Activated naive CD8-positive, alpha-beta T cell treated with anti-CD3 and anti-CD28 coated beads, Interleukin-2, amount 10 ng/mL, durations not matched to agents 7 days and 5 days (primary cell): ENCODE measurements around the gene GUCY1A2. TPM values are rescaled to one million over a fixed set of nuclear protein-coding genes. Genes with fewer than 3 reads are reported as not detected.

Experiments
- ATAC-seq: fragments of 150-1000 bp; cut with Tn5 transposase; one replicate; pipeline ENCODE4 v1.10.0; 2021; ENCODE audit warnings: low read depth, moderate library complexity
- POLR2A ChIA-PET: fragments of 350-600 bp; sonication (Branson Sonifier 250); formaldehyde crosslinking; loops from one replicate; lab custom pipeline; 2021; ENCODE audit warnings: antibody characterized with exemption; lab: Charles Lee
- DNase-seq: peaks from one replicate; pipeline ENCODE4 v3.0.0; 2021
- H3K27ac Mint-ChIP-seq: one replicate; pipeline ENCODE4 v1.8.0; 2022; ENCODE audit warnings: mild to moderate bottlenecking, mixed read lengths
- H3K27me3 Mint-ChIP-seq: one replicate; pipeline ENCODE4 v1.8.0; 2022; ENCODE audit warnings: mild to moderate bottlenecking, moderate library complexity, mixed read lengths
- H3K36me3 Mint-ChIP-seq: one replicate; pipeline ENCODE4 v1.8.0; 2021; ENCODE audit warnings: mild to moderate bottlenecking, mixed read lengths
- H3K4me1 Mint-ChIP-seq: one replicate; pipeline ENCODE4 v1.8.0; 2021; ENCODE audit warnings: mixed read lengths
- H3K4me3 Mint-ChIP-seq: one replicate; pipeline ENCODE4 v1.8.0; 2022; ENCODE audit warnings: mild to moderate bottlenecking, moderate library complexity, mixed read lengths
- H3K9me3 Mint-ChIP-seq: one replicate; pipeline ENCODE4 v1.8.0; 2021; ENCODE audit warnings: mixed read lengths
- total RNA-seq, 2 experiments: library from RNA; stranded (reverse); gene quantifications; one replicate each; pipeline ENCODE4 v1.2.3, GENCODE V29; 2021

The GUCY1A2 gene
- total RNA-seq, 2 experiments from 2014 or later: not detected

DNA sequence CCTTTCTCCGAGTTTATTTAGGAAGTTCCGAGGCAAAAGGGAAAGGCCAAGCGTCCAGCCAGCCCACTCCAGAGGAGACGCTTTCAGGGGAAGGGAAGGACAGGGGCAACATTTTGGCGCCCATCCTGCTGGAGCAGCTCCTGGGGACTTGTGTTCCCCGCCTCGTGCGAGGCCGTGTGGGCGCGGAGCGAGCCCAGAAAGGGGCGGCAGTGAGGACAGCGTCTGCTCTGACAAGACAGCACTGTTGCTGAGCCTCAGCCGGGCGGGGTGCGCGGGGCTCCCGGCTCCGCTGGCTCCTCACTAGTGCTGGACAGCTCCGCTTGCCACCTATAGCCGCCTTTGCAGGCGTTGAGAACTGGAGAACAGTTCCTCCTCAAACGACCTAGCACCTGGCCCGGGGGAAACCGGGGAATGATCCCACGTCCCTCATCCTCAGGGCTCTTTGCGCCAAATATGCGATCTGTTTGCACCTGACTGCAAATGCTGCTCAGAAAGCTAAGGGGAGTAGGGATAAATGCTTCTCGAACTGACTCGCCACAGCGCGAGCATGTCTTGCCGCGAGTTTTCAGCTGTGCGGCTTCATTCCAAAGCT is 722 bp upstream of the GUCY1A2 start:
- no peak overlapping the region for H3K27ac Mint-ChIP-seq
- H3K4me3 Mint-ChIP-seq: no peak overlapping the region
- ATAC-seq (no peak), DNase-seq (peak; percentile 35)
- H3K4me1 Mint-ChIP-seq: peaks cover 3% of the 10 kb centered on the region
- no peaks in the 10 kb centered on the region for H3K9me3 Mint-ChIP-seq
- POLR2A ChIA-PET: no interaction called here
- H3K27me3 Mint-ChIP-seq: peaks cover 36% of the 10 kb centered on the region
- no peaks in the 10 kb centered on the region for H3K36me3 Mint-ChIP-seq

DNA sequence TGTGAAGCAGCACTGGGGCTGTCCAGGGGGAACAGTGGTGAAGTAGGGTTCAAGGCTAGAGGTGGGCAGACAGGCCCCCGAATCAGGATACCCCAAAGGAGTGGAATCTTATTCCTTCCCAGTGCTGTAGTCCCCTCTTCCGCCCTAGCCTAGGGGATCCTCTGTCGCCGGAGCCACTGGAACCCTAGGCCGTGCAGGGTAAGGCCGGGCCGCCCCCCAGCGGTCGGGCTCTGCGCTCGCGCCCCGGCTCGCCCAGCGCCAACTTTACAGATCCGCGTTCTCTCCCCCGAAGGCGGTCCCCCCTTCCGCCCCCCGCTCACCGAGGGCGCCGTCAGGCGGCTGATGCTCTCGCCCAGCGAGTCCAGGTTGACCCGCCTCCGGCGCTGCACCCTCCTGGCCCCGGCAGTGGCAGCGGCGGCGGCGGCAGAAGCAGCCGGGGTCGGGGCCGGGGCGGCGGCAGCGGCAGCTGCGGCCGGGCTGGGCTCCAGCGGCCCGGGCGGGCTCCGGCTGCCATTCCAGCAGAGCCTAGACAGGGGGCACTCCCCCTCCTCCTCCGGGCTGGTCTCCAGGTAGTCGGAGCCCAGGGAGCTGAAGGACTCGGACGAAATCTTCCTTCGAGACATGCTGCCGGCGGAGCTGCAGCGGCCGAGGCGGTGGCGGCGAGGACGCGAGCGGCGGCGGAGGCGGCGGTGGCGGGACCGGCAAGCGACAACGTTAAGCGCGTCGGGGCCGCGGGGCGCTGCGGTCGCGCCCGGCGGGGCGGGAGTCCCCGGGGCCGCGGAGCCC is 650 bp downstream of the GUCY1A2 start:
- H3K9me3 Mint-ChIP-seq: no peaks in the 10 kb centered on the region
- peak overlapping the region; percentile 38 for H3K27ac Mint-ChIP-seq
- peaks cover 3% of the 10 kb centered on the region for H3K4me1 Mint-ChIP-seq
- peak overlapping the region; percentile 61 for H3K4me3 Mint-ChIP-seq
- POLR2A ChIA-PET: no interaction called here
- ATAC-seq (peak; percentile 45), DNase-seq (peak; percentile 43)
- H3K36me3 Mint-ChIP-seq: no peaks in the 10 kb centered on the region
- H3K27me3 Mint-ChIP-seq: peaks cover 36% of the 10 kb centered on the region

DNA sequence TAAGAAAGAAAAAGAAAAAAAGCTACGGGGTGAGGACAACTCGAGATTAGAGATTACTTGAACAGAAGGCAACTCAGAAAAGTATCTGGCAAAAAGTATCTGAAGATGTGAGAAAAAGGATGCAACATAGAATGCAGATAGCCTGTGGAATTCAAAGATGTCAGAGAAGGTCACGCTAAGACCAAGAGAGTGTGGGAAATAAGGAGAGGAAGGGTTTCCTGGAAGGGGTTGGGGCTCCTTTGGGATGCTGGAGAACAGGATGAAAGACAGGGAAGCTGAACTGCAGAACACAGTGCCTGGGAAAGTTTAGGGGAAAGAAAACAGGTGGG is 1.2 kb downstream of the GUCY1A2 start:
- Mint-ChIP-seq H3K27me3 (peaks cover 36% of the 10 kb centered on the region), H3K27ac (peak overlapping the region; percentile 38), H3K4me3 (peak overlapping the region; percentile 61), H3K4me1 (peaks cover 3% of the 10 kb centered on the region), H3K36me3 (no peaks in the 10 kb centered on the region), H3K9me3 (no peaks in the 10 kb centered on the region)
- POLR2A ChIA-PET: no interaction called here
- ATAC-seq: no peak
- DNase-seq: no peak

DNA sequence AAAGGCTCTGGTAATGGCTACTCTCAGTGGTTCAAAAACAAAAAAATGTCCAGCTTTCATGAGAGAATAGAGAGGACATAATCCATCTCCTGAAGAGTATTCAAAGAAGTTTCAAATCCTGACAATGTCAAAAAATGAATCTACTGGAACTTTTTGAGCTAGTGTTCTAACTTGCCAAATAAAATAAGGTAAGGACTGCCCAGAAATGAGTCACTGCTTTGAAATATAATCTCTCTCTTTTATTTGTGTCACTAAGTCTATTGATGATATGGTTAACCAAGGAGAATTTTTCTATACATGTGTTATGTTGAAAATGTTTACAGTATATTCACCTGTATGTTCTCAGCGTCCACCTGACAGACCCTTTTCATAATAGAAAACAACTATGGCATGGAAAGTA is 3.4 kb downstream of the GUCY1A2 start:
- no peak for DNase-seq
- Mint-ChIP-seq H3K36me3 (no peaks in the 10 kb centered on the region), H3K27me3 (peaks cover 31% of the 10 kb centered on the region), H3K4me1 (peaks cover 3% of the 10 kb centered on the region), H3K9me3 (no peaks in the 10 kb centered on the region), H3K4me3 (no peak overlapping the region), H3K27ac (no peak overlapping the region)
- ATAC-seq: no peak
- POLR2A ChIA-PET: no interaction called here

DNA sequence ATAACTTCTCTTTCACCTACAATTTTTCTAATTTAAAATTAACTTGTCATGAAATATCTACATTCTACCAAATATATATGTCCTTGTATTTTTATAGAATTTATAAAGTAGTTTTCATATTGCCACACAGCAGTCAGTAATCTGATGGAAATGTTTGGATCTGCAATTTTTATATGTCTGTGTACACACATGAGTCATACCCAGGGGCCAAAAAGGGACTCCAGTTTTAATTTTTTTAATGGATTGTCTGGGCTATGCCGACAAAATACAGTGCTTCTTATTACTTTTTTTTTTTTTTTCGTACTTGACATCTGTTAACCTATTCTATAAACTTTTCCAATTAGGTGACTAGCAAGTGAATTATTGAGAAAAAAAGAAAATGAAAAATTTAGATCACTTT is 6.3 kb downstream of the GUCY1A2 start:
- no peak overlapping the region for H3K4me3 Mint-ChIP-seq
- ATAC-seq: no peak
- peaks cover under 1% of the 10 kb centered on the region for H3K4me1 Mint-ChIP-seq
- no peak for DNase-seq
- no peak overlapping the region for H3K27ac Mint-ChIP-seq
- no peaks in the 10 kb centered on the region for H3K9me3 Mint-ChIP-seq
- H3K27me3 Mint-ChIP-seq: peaks cover 14% of the 10 kb centered on the region
- POLR2A ChIA-PET: no interaction called here
- no peaks in the 10 kb centered on the region for H3K36me3 Mint-ChIP-seq

DNA sequence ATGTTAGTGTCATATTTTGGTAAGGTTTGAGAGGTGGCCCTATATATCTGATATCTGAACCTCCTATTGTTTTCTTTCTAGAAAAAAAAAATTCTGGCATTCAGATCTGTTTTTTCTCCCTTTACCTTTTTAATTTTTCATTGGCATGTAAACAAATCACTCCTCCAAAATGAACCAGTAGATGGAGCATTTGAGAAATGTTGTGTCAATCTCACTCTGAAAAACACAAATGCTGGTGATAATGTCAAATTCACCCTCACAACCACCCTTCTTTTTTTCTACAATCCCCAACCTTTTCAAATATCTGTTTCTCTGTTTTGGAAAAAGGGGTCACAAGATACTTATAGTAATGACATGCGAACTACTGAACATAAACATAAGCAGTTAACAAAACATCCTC is 9.1 kb downstream of the GUCY1A2 start:
- DNase-seq: no peak

DNA sequence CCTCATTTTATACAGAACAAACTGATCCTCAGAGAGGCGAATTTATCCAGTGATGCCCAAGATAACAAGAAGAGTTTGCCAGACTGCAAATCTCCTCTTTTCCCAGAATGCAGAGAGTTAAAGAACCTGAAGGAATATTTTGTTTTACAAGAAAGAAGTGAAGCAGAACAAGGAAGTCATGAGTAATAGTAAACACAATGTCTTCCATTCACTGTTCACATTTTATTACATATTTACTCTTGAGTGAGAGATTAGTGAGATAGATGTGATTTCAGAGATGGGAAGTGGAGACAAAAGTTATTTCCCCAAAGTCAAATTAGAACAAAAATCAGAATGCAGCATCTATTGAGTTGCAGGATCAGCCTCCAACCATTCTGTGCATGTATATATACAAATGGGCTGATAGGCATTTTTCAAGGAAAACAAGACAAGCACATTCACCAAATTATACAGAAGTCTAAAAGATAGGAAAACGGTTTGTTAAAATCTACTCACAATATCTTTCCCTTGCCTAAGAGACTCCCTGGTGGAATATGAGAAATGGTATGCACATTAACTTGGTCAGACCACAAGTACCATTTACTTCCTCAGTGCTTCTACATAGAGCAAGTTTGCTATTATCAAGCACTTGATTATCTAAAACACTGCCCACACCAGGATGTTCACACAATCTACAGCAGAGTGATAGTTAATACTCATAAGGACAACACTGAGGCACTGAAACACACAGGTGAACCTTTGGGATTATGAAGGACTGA is 12.0 kb downstream of the GUCY1A2 start:
- H3K9me3 Mint-ChIP-seq: no peaks in the 10 kb centered on the region
- H3K36me3 Mint-ChIP-seq: no peaks in the 10 kb centered on the region
- H3K27ac Mint-ChIP-seq: no peak overlapping the region
- H3K27me3 Mint-ChIP-seq: no peaks in the 10 kb centered on the region
- H3K4me1 Mint-ChIP-seq: no peaks in the 10 kb centered on the region
- DNase-seq: no peak
- no peak overlapping the region for H3K4me3 Mint-ChIP-seq
- no peak for ATAC-seq
- POLR2A ChIA-PET: no interaction called here

More for the DNA sequence above, 9.1 kb downstream of the GUCY1A2 start:
- Mint-ChIP-seq H3K27me3 (no peaks in the 10 kb centered on the region), H3K27ac (no peak overlapping the region), H3K9me3 (no peaks in the 10 kb centered on the region), H3K36me3 (no peaks in the 10 kb centered on the region), H3K4me1 (no peaks in the 10 kb centered on the region), H3K4me3 (no peak overlapping the region)
- POLR2A ChIA-PET: no interaction called here
- no peak for ATAC-seq

DNA sequence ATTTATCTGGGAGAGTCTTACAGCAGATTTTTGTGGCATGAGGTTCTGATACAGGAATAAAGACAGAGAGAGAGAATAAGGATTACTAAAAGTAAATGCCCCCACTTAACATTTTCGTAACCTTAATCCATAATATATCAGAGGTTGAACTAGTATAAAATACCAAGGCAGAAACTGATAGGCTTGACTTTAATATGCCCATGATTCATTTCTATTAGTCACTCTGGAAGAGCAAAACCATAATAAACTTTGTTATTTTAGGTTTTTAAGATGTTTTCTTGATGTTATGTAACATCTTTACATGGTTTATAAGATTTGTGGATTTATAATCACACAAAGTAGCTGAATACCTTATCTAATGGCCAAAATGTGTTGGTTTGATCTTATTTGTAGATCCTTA is 19.1 kb downstream of the GUCY1A2 start:
- no peak overlapping the region for H3K27ac Mint-ChIP-seq
- H3K4me1 Mint-ChIP-seq: no peaks in the 10 kb centered on the region
- no peaks in the 10 kb centered on the region for H3K27me3 Mint-ChIP-seq
- H3K9me3 Mint-ChIP-seq: no peaks in the 10 kb centered on the region
- POLR2A ChIA-PET: no interaction called here
- no peaks in the 10 kb centered on the region for H3K36me3 Mint-ChIP-seq
- H3K4me3 Mint-ChIP-seq: no peak overlapping the region
- ATAC-seq: no peak
- no peak for DNase-seq

DNA sequence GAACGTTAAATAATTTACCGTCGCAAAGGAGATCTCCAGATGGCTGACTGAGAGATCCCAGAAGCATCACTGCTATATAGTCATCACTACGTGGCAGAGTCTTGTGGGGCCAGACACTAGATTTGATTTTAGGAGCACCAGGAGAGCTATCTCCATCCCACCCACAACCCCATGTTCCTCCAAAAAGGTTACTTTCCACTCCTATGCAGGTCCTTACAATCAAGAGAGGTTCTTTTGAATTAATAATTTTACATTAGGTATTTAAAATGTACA is 19.4 kb downstream of the GUCY1A2 start:
- Mint-ChIP-seq H3K27me3 (no peaks in the 10 kb centered on the region), H3K36me3 (no peaks in the 10 kb centered on the region), H3K4me3 (no peak overlapping the region), H3K27ac (no peak overlapping the region), H3K4me1 (no peaks in the 10 kb centered on the region), H3K9me3 (no peaks in the 10 kb centered on the region)
- no peak for ATAC-seq
- POLR2A ChIA-PET: no interaction called here
- DNase-seq: no peak

DNA sequence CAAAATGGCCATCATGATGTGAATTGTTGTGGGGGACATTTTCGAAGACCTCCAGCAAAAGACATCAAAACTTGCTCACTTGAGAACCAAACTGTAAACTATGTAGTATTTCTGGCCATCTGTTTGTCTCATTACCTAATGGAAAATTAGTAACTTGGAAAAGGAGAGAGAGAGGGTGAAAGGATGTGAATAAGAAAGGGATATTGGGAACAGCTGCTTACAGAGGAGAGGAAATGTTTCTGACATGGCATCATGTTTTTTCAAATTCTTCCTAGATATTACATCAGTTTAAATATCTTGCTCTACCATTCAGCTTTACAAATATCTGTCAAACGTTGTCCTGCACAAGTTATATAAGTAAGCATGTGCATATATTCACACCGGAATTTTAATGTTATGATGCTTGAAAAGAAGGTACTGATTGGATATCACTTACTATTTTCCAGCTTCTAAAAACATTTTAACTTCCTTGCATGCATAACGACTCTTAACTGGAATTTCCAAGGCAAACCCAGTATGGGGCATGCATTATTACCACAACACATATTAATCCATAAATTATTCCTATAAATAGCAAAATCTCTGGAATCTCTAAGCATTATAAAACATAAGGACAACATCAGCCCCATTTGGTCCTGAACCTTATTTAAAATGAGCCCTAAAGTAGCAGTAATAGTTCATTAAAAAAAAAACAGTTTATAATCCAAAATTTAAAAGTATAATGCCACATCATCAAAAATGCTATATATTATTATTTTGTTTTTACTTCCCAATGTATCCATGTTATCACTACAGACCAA is 20.0 kb downstream of the GUCY1A2 start:
- Mint-ChIP-seq H3K4me1 (no peaks in the 10 kb centered on the region), H3K36me3 (no peaks in the 10 kb centered on the region), H3K27me3 (no peaks in the 10 kb centered on the region), H3K27ac (no peak overlapping the region), H3K9me3 (no peaks in the 10 kb centered on the region), H3K4me3 (no peak overlapping the region)
- no peak for DNase-seq
- POLR2A ChIA-PET: no interaction called here
- no peak for ATAC-seq

DNA sequence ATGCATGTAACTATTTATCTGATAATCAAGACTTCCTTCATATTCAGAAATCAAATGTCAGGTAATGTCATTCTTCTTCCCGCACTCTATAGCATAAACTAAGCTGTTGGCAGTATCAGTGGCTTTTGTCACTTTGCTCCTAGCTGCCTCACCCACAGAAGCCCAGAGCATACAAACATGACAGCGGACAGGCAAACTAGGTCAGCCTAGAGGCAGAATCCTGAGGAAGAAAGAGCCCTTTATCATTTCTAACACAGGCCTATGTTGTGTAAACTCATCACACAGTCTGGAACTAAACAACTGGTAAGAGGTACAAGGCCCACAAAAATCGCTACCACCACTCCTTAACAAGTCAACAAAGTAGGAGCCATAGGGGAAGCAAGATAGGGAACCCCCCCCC is 21.0 kb downstream of the GUCY1A2 start:
- POLR2A ChIA-PET: no interaction called here
- DNase-seq (no peak), ATAC-seq (no peak)
- H3K4me1 Mint-ChIP-seq: no peaks in the 10 kb centered on the region
- no peak overlapping the region for H3K4me3 Mint-ChIP-seq
- H3K9me3 Mint-ChIP-seq: no peaks in the 10 kb centered on the region
- H3K36me3 Mint-ChIP-seq: no peaks in the 10 kb centered on the region
- no peaks in the 10 kb centered on the region for H3K27me3 Mint-ChIP-seq
- H3K27ac Mint-ChIP-seq: no peak overlapping the region

DNA sequence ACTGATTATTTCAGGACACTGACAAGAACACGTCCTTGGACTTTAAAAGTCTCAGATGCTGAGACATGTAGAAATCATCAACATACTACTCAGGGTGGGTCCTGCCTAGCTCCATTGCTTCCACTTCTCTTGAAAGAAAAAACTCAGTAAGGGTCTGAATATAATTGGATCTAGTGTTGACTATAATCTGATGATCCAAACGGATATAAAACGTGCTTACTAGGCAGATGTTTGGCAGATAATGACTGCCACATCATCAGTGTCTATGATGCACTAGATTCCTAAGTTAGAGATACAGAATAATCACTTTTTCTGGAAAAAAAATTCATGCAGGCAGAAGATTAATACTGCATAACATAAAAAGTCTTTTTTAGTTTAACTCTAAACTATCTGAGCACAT is 21.6 kb downstream of the GUCY1A2 start:
- no peaks in the 10 kb centered on the region for H3K36me3 Mint-ChIP-seq
- H3K27me3 Mint-ChIP-seq: no peaks in the 10 kb centered on the region
- no peak for DNase-seq
- no peak for ATAC-seq
- no peaks in the 10 kb centered on the region for H3K9me3 Mint-ChIP-seq
- H3K4me1 Mint-ChIP-seq: no peaks in the 10 kb centered on the region
- H3K4me3 Mint-ChIP-seq: no peak overlapping the region
- no peak overlapping the region for H3K27ac Mint-ChIP-seq
- POLR2A ChIA-PET: no interaction called here

DNA sequence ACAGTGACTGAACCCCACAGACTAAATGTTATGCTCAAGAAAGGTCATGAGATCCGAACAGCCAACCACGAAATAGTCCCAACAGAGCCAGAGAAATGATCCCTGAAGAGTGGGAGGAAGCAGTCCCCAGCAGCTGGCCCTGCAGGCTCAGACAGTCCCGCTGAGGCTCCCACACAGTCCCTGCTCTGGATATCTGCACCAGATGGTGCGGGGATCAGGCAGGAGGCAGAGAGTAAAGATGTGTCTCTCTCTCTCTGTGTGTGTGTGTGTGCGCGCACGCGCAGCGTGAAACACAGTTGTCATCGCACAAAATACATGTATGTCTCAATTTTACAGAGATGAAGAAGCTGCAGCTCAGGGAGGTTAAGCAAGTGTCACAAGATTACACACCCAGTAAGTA is 27.9 kb downstream of the GUCY1A2 start:
- no peak overlapping the region for H3K4me3 Mint-ChIP-seq

More for the DNA sequence above, 27.9 kb downstream of the GUCY1A2 start:
- Mint-ChIP-seq H3K27ac (no peak overlapping the region), H3K9me3 (peaks cover 2% of the 10 kb centered on the region), H3K4me1 (no peaks in the 10 kb centered on the region), H3K36me3 (no peaks in the 10 kb centered on the region), H3K27me3 (no peaks in the 10 kb centered on the region)
- DNase-seq (no peak), ATAC-seq (no peak)
- POLR2A ChIA-PET: no interaction called here
